GM23338 (cell line): ENCODE measurements around the gene VWC2. TPM values are rescaled to one million over a fixed set of nuclear protein-coding genes. Genes with fewer than 3 reads are reported as not detected.

ENCODE experiments used
- ATAC-seq: fragments of 200-7000 bp; cut with Tn5 transposase; 3 replicates; pipeline ENCODE4 v1.9.1; 2020
- DNase-seq: peaks from one replicate; pipeline ENCODE4 v3.0.0-alpha.2; 2015; ENCODE audit warnings: low spot score
- H2AFZ ChIP-seq: fragments of 200-600 bp; sonication (generic); 2 replicates; pipeline ENCODE4 v1.8.0; 2016; ENCODE audit warnings: antibody characterized with exemption, mild to moderate bottlenecking, moderate library complexity
- H3F3A ChIP-seq: fragments of 200-600 bp; sonication (generic); replicated peaks from 2 replicates; pipeline ENCODE4 v1.8.0; 2017; ENCODE audit warnings: antibody characterized with exemption, mixed run types, low read depth
- H3K27ac ChIP-seq: fragments of 200-600 bp; sonication (generic); 2 replicates; pipeline ENCODE4 v1.6.1; 2016; ENCODE audit warnings: low read depth
- H3K27me3 ChIP-seq: fragments of 200-600 bp; sonication (generic); 2 replicates; pipeline ENCODE4 v1.8.0; 2016; ENCODE audit warnings: mild to moderate bottlenecking, mixed run types, moderate library complexity; ENCODE audit not compliant: insufficient read depth
- H3K36me3 ChIP-seq: fragments of 200-600 bp; sonication (generic); 2 replicates; pipeline ENCODE4 v1.8.0; 2016; ENCODE audit warnings: mild to moderate bottlenecking; ENCODE audit not compliant: insufficient read depth
- H3K4me1 ChIP-seq: fragments of 200-600 bp; sonication (generic); 2 replicates; pipeline ENCODE4 v1.8.0; 2016; ENCODE audit warnings: mild to moderate bottlenecking, moderate library complexity; ENCODE audit not compliant: insufficient read depth
- H3K4me2 ChIP-seq: fragments of 200-600 bp; sonication (generic); 2 replicates; pipeline ENCODE4 v1.7.1; 2017; ENCODE audit warnings: mixed run types
- H3K4me3 ChIP-seq: fragments of 200-600 bp; sonication (generic); 2 replicates; pipeline ENCODE4 v1.6.1; 2016; ENCODE audit warnings: mixed run types
- H3K79me2 ChIP-seq: fragments of 200-600 bp; sonication (generic); replicated peaks from 2 replicates; pipeline ENCODE4 v1.8.0; 2017; ENCODE audit warnings: mild to moderate bottlenecking; ENCODE audit not compliant: insufficient read depth
- H3K9me2 ChIP-seq: fragments of 200-600 bp; sonication (generic); 2 replicates; pipeline ENCODE4 v1.8.0; 2017; ENCODE audit not compliant: insufficient read depth
- H4K20me1 ChIP-seq: fragments of 200-600 bp; sonication (generic); replicated peaks from 2 replicates; pipeline ENCODE4 v1.8.0; 2017; ENCODE audit warnings: mild to moderate bottlenecking; ENCODE audit not compliant: insufficient read depth
- H3K27ac Mint-ChIP-seq: 2 replicates; pipeline ENCODE4 v1.8.0; 2020; ENCODE audit warnings: inconsistent platforms, mild to moderate bottlenecking, moderate library complexity, mixed read lengths
- H3K27me3 Mint-ChIP-seq: 3 replicates; pipeline ENCODE4 v1.8.0; 2022; ENCODE audit warnings: low read depth, mild to moderate bottlenecking, moderate library complexity, mixed read lengths, inconsistent platforms; ENCODE audit not compliant: insufficient read depth, poor library complexity
- H3K36me3 Mint-ChIP-seq: 3 replicates; pipeline ENCODE4 v1.8.0; 2021; ENCODE audit warnings: low read depth, mild to moderate bottlenecking, inconsistent platforms, moderate library complexity, mixed read lengths
- H3K4me1 Mint-ChIP-seq: 3 replicates; pipeline ENCODE4 v1.8.0; 2020; ENCODE audit warnings: mild to moderate bottlenecking, inconsistent platforms, mixed read lengths
- H3K4me3 Mint-ChIP-seq: 3 replicates; pipeline ENCODE4 v1.8.0; 2021; ENCODE audit warnings: moderate library complexity, mild to moderate bottlenecking, inconsistent platforms, mixed read lengths
- H3K9me3 Mint-ChIP-seq: 3 replicates; pipeline ENCODE4 v1.8.0; 2020; ENCODE audit warnings: moderate library complexity, mild to moderate bottlenecking, inconsistent platforms, mixed read lengths
- CREB1 ChIP-seq: fragments of 250-450 bp; sonication (Bioruptor Pico); IDR thresholded peaks from 2 replicates; pipeline ENCODE4 v1.5.0; 2020; ENCODE audit warnings: low read depth, mild to moderate bottlenecking, moderate library complexity
- CTCF ChIP-seq, 2 experiments: fragments of 200-600 bp in 1 of 2; sonication (generic) in 1 of 2; conservative IDR thresholded peaks; 2 replicates each; pipeline versions ENCODE4 v1.5.1 to v1.6.1; 2016 to 2017; ENCODE audit warnings: antibody characterized with exemption in 2 of 2, low read depth in 2 of 2, mild to moderate bottlenecking in 2 of 2, moderate library complexity in 1 of 2
- EZH2phosphoT487 ChIP-seq: fragments of 200-600 bp; sonication (generic); IDR thresholded peaks from one replicate; pipeline ENCODE4 v1.8.1; 2018; ENCODE audit warnings: antibody characterized with exemption; ENCODE audit not compliant: unreplicated experiment
- JUNB ChIP-seq: IDR thresholded peaks from one replicate; pipeline ENCODE4 v1.6.1; 2016; ENCODE audit warnings: antibody characterized with exemption; ENCODE audit not compliant: unreplicated experiment
- NANOG ChIP-seq: IDR thresholded peaks from 2 replicates; pipeline ENCODE4 v1.6.1; 2016; ENCODE audit warnings: antibody characterized with exemption, borderline replicate concordance
- POLR2AphosphoS5 ChIP-seq: IDR thresholded peaks from 2 replicates; pipeline ENCODE4 v1.6.1; 2016; ENCODE audit warnings: antibody characterized with exemption, low read depth
- REST ChIP-seq: IDR thresholded peaks from one replicate; pipeline ENCODE4 v1.6.1; 2018; ENCODE audit warnings: antibody characterized with exemption; ENCODE audit not compliant: unreplicated experiment
- STAT1 ChIP-seq: IDR thresholded peaks from one replicate; pipeline ENCODE4 v1.6.1; 2016; ENCODE audit warnings: antibody characterized with exemption; ENCODE audit not compliant: unreplicated experiment
- ZNF114 ChIP-seq: fragments of 250-450 bp; sonication (Bioruptor Pico); IDR thresholded peaks from 2 replicates; pipeline ENCODE4 v1.5.0; 2020; ENCODE audit warnings: mild to moderate bottlenecking, moderate library complexity
- ZNF331 ChIP-seq: fragments of 250-450 bp; sonication (Bioruptor Pico); IDR thresholded peaks from 2 replicates; pipeline ENCODE4 v1.5.0; 2020; ENCODE audit warnings: low read depth, mild to moderate bottlenecking, moderate library complexity
- ZNF462 ChIP-seq: fragments of 250-450 bp; sonication (Bioruptor Pico); IDR thresholded peaks from 2 replicates; pipeline ENCODE4 v1.5.0; 2020; ENCODE audit warnings: mild to moderate bottlenecking, moderate library complexity
- polyA plus RNA-seq: library from polyadenylated mRNA; unstranded; fragments of >200 nt; fragmentation: Nextera tagmentation; extraction: Ambion mirVana; gene quantifications from 2 replicates; pipeline ENCODE4 v1.2.1, GENCODE V29; 2016
- total RNA-seq: library from RNA; depleted of rRNA; stranded (reverse); fragments of >200 nt; shearing (Covaris generic); gene quantifications from 2 replicates; pipeline ENCODE4 v1.2.3, GENCODE V29; 2014
- TF ChIP-seq, protein P1 (sequence below): IDR thresholded peaks from 2 replicates; pipeline ENCODE4 v1.6.1; 2016; ENCODE audit warnings: antibody characterized with exemption

The VWC2 gene
- total and polyA plus RNA-seq, 2 experiments from 2014 or later: 0.15 to 0.45 TPM

GRCh38 chr7:49878627-49879026, 105.2 kb downstream of the VWC2 start:
- H3K79me2 ChIP-seq: no peaks in the 10 kb centered on the region
- no peak overlapping the region for H3K4me2 ChIP-seq
- no peak overlapping the region for H3K27ac Mint-ChIP-seq
- H3K27ac ChIP-seq: no peak overlapping the region
- ATAC-seq (no peak), DNase-seq (no peak)
- H3K9me2 ChIP-seq: no peaks in the 10 kb centered on the region
- no peaks in the 10 kb centered on the region for H3F3A ChIP-seq
- H3K27me3 Mint-ChIP-seq: no peaks in the 10 kb centered on the region
- no peak overlapping the region for H3K4me3 ChIP-seq
- H3K36me3 ChIP-seq: no peaks in the 10 kb centered on the region
- H2AFZ ChIP-seq: no peak overlapping the region
- peaks cover 3% of the 10 kb centered on the region; the same call in 1 of the 3 replicates for H3K9me3 Mint-ChIP-seq
- H3K4me1 Mint-ChIP-seq: peaks cover 4% of the 10 kb centered on the region; the same call in 1 of the 3 replicates
- TF ChIP-seq EZH2phosphoT487: no peak
- TF ChIP-seq NANOG: no peak
- TF ChIP-seq STAT1: no peak
- TF ChIP-seq CREB1: no peak
- no peak for TF ChIP-seq ZNF462 (CRISPR knock-in tag)
- TF ChIP-seq, protein P1, sequence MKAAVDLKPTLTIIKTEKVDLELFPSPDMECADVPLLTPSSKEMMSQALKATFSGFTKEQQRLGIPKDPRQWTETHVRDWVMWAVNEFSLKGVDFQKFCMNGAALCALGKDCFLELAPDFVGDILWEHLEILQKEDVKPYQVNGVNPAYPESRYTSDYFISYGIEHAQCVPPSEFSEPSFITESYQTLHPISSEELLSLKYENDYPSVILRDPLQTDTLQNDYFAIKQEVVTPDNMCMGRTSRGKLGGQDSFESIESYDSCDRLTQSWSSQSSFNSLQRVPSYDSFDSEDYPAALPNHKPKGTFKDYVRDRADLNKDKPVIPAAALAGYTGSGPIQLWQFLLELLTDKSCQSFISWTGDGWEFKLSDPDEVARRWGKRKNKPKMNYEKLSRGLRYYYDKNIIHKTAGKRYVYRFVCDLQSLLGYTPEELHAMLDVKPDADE: no peak
- TF ChIP-seq ZNF331 (CRISPR knock-in tag): no peak
- TF ChIP-seq ZNF114 (CRISPR knock-in tag): no peak
- no peak for TF ChIP-seq JUNB
- TF ChIP-seq REST: no peak
- no peak for TF ChIP-seq CTCF (conservative IDR thresholded peaks at IDR 0.05; ENCODE audit: low read depth in 2 of 2)
- TF ChIP-seq POLR2AphosphoS5: no peak
- H3K27me3 ChIP-seq: no peaks in the 10 kb centered on the region
- no peak overlapping the region for H3K4me3 Mint-ChIP-seq
- no peaks in the 10 kb centered on the region for H4K20me1 ChIP-seq
- no peaks in the 10 kb centered on the region for H3K4me1 ChIP-seq
- H3K36me3 Mint-ChIP-seq: peaks cover 11% of the 10 kb centered on the region
